ENCODE measurements around the gene PLEKHJ1.

Gene PLEKHJ1

DNA sequence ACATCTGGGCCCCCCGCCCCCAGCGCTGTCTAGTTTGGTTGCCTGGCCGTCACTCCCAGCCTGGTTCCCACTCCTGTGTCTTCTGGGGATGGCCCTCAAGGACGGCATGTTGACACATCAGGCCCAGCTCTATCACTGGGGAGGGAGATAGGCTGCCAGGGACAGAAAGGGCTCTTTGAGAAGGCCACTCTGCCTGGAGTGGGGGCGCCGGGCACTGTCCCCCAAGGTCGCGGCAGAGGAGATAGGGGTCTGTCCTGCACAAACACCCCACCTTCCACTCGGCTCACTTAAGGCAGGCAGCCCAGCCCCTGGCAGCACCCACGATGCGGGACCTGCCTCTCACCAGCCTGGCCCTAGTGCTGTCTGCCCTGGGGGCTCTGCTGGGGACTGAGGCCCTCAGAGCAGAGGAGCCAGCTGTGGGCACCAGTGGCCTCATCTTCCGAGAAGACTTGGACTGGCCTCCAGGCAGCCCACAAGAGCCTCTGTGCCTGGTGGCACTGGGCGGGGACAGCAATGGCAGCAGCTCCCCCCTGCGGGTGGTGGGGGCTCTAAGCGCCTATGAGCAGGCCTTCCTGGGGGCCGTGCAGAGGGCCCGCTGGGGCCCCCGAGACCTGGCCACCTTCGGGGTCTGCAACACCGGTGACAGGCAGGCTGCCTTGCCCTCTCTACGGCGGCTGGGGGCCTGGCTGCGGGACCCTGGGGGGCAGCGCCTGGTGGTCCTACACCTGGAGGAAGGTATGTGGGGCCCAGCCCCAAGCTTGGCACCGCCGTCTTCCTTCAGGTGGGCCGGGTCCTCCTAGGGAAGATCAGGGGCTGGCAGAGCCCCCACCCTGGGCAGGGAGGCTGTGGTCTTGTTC is 13.1 kb upstream of the PLEKHJ1 start, which contains the start of gene AMH:
Gene AMH, plus strand, starts transcription at position 314 of the 857 bp plus-strand sequence. Its CDS starts 10 bp downstream, at position 324.
- no peak for DNase-seq

DNA sequence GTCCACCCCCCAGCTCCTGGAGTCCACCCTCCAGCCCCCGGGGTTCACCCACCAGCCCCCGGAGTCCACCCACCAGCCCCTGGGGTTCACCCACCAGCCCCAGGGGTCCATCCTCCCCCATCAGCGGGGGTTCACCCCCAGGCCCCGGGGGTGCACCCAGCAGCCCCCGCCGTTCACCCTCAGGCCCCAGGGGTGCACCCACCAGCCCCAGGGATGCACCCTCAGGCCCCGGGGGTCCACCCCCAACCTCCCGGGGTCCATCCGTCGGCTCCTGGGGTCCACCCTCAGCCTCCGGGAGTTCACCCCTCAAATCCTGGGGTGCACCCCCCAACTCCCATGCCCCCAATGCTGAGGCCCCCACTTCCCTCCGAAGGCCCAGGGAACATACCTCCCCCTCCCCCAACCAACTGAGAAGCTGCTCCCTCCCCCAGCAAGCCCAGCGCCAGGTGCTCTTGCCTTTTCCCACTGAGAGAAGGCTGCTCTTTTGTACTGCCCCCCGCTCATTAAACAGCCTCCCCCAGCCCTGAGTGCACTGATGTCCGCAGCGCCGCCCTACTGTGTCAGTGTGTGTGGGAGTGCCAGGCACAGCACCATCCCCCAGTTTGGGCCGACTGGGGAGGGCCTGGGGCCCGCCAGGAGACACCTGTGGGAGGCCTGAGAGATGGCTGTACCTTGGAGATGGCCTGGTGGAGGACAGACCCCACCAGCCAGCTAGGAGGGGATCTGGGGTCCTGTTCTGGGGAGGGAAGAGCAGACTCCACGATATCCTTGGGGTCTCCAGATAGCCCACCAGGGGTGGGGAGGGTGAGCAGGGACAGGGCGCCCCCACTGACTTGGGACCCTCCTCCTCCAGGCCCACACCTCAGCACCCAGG is 12.2 kb upstream of the PLEKHJ1 start:
- DNase-seq = no peak

DNA sequence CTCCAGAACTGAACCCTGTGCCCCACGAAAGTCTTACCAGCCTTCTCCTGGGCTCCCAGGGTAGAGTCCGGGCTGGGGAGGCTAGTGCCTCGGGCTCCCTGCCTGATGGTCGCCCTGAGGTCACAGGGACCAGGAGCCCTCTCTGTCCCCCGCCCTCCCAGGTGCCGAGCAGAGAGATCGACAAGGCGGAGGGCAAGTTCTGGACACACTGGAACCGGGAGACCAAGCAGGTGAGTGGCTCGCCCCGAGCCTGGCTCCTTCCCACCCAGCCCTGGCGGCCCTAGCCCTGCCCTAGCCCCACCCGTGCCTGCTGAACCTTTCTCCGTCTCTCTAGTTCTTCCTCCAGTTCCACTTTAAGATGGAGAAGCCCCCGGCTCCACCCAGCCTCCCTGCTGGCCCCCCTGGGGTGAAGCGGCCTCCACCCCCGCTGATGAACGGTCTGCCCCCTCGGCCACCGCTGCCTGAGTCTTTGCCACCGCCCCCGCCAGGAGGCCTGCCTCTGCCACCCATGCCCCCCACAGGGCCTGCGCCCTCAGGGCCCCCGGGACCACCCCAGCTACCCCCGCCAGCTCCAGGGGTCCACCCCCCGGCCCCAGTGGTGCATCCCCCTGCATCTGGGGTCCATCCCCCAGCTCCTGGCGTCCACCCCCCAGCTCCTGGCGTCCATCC is 11.4 kb upstream of the PLEKHJ1 start:
- no peak for DNase-seq

DNA sequence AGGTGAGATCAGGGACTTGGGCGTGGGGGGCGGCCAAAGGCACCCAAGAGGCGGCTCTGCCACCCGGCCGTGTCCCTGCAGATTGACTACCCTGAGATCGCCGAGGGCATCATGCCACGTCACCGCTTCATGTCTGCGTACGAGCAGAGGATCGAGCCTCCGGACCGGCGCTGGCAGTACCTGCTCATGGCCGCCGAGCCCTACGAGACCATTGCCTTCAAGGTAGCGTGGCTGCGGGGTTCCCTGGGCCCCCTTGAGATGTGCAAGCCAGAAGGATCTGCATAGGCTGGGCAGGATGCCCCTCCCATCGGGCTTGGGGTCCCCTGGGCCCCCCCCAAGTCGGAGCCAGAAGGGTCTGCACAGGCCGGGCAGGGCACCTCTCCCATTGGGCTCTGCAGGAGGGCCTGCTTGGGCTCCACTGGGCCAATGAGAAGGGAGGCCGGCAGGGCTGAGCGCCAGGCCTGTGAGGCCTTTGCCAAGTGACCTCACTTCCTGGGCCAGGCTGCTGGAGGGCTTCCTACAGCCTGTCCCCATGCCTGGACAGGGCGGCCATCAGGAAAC is 10.8 kb upstream of the PLEKHJ1 start:
- DNase-seq = no peak

DNA sequence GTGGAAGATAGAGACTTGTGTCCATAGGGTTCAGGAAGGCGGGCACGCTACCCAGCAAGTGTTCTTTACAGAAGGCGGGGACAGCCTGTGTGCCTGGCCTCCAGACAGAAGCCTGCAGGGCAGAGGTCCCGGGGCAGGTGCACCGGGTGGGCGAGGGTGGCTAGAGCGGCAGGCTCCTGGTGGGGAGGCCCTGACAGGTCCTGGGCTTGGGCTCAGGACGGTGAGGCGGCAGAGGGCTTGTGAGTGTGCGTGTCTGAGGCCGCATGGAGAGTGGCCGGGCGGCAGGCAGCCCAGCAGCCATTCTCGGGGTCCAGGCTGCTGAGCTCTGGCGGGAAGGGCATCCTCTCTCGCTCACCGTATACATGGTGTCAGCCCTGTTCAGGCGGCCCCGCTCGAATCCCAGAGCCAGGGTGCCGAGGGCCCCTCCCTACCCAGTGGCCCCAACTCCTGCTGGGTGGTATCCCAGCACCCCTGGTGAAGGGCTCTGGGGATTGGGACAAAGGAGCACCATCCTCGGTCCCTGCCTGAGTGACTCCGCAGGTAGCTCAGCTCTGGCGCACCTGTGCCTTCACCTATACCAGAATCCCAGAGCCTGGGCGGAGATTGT is 10.0 kb upstream of the PLEKHJ1 start:
- no peak for DNase-seq

GRCh38 chr19:2245273-2245672 is 9.1 kb upstream of the PLEKHJ1 start:
- DNase-seq = no peak

- no peak for DNase-seq
Measured at GRCh38 chr19:2244486-2244885, 8.4 kb upstream of the PLEKHJ1 start.

- no peak for DNase-seq
Measured at GRCh38 chr19:2244125-2244411, 7.9 kb upstream of the PLEKHJ1 start.

- no peak for DNase-seq
Measured at GRCh38 chr19:2243274-2244124, 7.4 kb upstream of the PLEKHJ1 start.

DNA sequence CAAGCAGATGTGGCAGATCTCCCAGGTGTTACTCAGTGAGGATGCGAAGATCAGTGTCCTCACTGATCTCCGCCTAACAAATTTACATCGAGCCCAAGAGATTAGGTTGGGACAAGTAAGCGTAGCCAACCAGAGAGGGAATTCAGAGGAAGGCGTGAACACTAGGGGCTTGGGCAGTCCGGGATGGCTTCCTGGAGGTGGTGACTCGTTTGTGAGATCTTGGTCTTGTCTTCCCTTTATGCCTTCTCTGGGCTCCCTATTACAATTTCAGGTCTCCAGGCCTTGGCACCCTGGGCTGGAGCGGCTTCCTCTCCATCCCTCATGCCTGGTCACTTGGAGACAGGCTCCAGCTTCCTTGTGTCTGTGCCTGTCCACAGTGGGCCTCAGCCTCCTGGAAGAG is 6.7 kb upstream of the PLEKHJ1 start:
- no peak for DNase-seq

- DNase-seq = no peak
Measured at GRCh38 chr19:2242092-2242537, 6.0 kb upstream of the PLEKHJ1 start.

DNA sequence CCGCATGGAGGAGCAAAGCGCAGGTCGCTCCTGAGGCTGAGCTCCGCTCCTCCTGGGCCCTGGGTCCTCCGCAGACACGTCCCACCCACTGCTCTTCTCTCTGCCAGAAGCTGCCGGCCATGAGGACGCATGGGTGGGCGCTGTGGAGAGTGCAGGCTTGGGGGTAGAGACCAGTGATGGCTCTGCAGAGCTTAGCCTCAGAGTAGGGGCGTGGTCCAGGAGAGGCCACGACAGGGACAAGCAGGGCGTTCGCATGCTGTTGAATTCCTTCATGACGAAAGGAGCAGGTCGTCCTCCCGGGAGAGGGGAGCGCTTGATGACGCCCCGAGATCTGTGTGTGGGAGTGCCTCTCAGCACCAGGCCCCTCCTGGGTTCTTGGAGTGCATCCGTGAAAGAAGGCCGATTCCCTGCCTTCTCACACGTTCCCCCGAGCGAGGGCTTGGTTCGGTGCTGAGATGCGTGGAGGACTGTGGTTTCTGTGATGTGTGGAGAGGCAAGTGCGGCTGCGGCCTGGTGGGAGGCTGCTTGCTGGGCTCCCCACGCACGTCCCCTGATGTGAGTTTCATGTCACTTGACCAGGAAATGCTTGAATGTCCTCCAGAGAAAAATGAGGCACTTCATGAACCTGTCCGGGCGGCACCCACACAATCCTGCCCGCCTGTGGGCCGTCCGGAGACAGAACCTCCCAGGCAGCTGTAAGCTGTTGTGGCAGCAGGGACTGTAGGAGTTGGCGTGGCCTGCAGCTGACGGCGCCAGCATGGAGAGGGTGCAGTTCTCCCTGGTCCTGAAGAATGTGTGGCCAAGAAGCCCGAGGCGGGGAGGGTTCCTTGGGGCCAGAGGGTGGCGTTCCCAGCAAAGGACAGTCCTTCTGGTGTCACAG is 5.0 kb upstream of the PLEKHJ1 start:
- no peak for DNase-seq

DNA sequence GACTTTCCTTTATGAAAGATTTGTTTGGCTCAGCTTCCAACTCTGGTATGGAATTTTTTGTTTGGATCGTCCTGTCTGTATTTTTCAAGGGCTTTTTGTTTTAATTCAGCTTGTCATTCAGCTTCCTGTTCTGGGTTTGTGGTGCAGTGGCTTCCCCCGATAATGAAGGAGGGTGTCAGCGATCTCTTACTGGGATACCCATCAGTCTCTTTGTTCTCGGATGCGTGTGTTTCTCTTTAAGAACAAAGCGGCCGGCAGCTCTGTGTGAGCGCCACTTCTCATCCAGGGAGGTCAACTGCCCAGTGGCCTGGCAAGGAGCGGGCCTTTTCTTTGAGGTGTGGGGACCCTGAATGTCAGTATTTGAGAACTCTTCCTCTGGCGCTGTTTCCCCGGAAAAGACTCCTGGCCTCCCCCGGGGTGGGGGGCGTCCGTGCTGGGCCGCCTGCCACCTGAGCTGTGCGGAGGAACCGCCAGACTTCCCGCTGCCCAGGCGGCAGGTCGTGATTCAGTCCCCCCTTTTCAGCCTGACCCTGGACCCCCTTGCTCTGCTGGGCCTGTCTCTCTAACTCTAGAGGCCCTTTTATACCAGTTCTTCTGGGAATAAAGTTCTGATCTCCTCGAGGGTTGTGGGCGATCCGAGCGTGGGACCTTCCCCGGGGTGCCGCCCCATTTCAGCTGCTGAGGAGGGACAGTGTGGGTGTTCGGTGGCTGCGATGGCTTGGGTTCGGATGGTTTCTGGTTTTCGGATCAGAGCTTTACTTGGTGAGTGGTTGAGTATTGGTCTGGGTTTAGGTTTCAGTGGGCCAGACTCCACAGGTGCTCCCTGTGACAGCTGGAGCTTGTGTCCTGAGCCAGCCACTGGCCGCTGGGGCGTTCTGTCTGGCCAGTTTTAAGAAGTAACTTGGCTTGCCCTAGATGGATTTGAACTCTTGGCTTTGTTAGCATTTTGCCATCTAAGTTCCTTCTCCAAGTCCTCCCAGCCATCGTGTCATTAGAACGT is 3.9 kb upstream of the PLEKHJ1 start:
- peak; percentile 45 to 70 (median 64) for DNase-seq

- DNase-seq = peak in 2 of 4 experiments; percentile 43 to 47
Measured at GRCh38 chr19:2239173-2239572, 3.0 kb upstream of the PLEKHJ1 start.

DNA sequence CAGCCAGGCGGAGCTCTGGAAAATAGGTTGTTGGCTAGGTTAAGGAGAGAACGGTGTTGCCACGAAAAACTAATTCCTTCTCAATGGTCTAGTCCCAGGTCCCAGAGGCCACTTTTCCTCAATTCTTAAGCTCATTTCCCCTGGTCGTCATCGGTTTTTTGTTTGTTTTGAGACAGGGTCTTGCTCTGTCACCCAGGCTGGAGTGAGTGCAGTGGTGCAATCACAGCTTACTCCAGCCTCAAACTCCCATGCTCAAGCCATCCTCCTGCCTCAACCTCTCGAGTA is 1.7 kb upstream of the PLEKHJ1 start:
- DNase-seq = no peak

- no peak for DNase-seq
Measured at GRCh38 chr19:2237051-2237868, 1.1 kb upstream of the PLEKHJ1 start.

DNA sequence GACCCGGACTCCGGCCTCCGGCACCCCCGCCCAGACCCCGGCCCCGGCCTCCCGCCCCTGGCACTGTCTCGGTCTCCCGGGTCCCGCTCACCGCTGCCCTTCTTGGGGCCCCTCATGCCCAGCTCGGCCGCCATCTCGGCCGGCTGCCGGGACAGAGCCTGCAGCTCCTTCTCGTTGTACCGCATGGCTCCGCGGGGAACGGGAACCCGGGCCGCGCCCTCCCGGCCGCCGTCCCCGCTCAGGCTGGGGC is 140 bp downstream of the PLEKHJ1 start:
- no peak for DNase-seq

DNA sequence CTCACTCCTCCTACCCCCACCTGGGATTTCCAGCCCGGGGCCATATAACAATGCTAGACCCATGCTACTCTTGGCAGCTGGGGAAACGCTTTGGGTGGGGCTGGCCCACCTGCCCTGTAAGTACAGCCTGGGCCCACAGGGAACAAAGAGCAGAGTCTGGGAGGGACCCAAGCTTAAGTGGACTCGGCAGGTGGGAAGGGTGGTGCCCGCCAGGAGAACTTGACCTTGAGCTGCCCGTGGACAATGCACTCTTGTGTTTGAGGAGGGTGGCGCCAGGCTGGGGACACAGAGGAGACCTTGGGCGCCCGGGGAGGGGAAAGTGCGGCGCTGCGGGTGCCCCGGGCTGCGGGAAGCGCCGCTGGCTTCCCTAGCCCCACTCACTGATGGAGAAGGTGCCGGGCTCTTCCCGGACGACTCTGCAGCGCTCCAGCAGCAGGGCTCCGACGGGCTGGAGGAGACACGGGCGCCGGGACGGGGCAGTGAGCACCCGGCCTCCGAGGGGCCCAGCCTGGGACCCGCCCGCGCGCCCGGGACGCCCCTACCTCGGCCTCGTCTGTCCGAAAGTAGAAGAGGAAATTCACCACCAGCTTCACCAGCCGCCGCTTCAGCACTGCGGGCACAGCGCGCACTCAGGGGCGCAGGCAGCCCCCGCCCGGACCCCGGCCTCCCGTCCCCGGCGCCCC is 607 bp downstream of the PLEKHJ1 start:
- peak in 3 of 4 experiments; percentile 41 to 57 (median 43) for DNase-seq
